Endodermal cell (in vitro differentiated cells): ENCODE results near the gene HMOX2. TPM values are rescaled to one million over a fixed set of nuclear protein-coding genes. Genes with fewer than 3 reads are reported as not detected.

Source experiments
- DNase-seq: peaks from one replicate; pipeline ENCODE4 v3.0.0-alpha.2; 2017
- H3K27ac ChIP-seq: 2 replicates; pipeline ENCODE4 v1.5.1; 2013; ENCODE audit warnings: mild to moderate bottlenecking, low read depth, low read length, moderate library complexity
- H3K27me3 ChIP-seq: 2 replicates; pipeline ENCODE4 v1.6.1; 2013; ENCODE audit warnings: mild to moderate bottlenecking, low read length, moderate library complexity; ENCODE audit not compliant: insufficient read depth, control insufficient read depth, poor library complexity, severe bottlenecking
- H3K36me3 ChIP-seq: 2 replicates; pipeline ENCODE4 v1.7.0; 2013; ENCODE audit warnings: mild to moderate bottlenecking, low read length, moderate library complexity; ENCODE audit not compliant: control insufficient read depth, insufficient read depth
- H3K4me1 ChIP-seq: one replicate; pipeline ENCODE4 v1.7.0; 2013; ENCODE audit warnings: low read length; ENCODE audit not compliant: control insufficient read depth, insufficient read depth
- H3K4me3 ChIP-seq: 2 replicates; pipeline ENCODE4 v1.5.1; 2013; ENCODE audit warnings: mild to moderate bottlenecking, low read length, moderate library complexity
- H3K9ac ChIP-seq: 2 replicates; pipeline ENCODE4 v1.6.1; 2013; ENCODE audit warnings: mild to moderate bottlenecking, low read length, moderate library complexity; ENCODE audit not compliant: poor library complexity, severe bottlenecking; ENCODE audit errors: extremely low read depth
- H3K9me3 ChIP-seq: 2 replicates; pipeline ENCODE4 v1.6.1; 2013; ENCODE audit warnings: mild to moderate bottlenecking, low read length, moderate library complexity; ENCODE audit not compliant: control insufficient read depth
- H3K27ac Mint-ChIP-seq: 2 replicates; pipeline ENCODE4 v1.8.0; 2020; ENCODE audit warnings: mixed read lengths
- H3K27me3 Mint-ChIP-seq: 2 replicates; pipeline ENCODE4 v1.8.0; 2021; ENCODE audit warnings: mild to moderate bottlenecking, mixed read lengths; ENCODE audit not compliant: insufficient read depth
- H3K36me3 Mint-ChIP-seq: 2 replicates; pipeline ENCODE4 v1.8.0; 2020; ENCODE audit warnings: low read depth, mixed read lengths
- H3K4me1 Mint-ChIP-seq: 2 replicates; pipeline ENCODE4 v1.8.0; 2020; ENCODE audit warnings: mixed read lengths
- H3K4me3 Mint-ChIP-seq: 2 replicates; pipeline ENCODE4 v1.8.0; 2020; ENCODE audit warnings: mild to moderate bottlenecking, moderate library complexity, mixed read lengths
- H3K9me3 Mint-ChIP-seq: 2 replicates; pipeline ENCODE4 v1.8.0; 2020; ENCODE audit warnings: mild to moderate bottlenecking, mixed read lengths
- WGBS, 2 experiments: methylation state at CpG; one replicate each; pipeline versions ENCODE4 v1.1.5 to v1.1.7; 2013; ENCODE audit warnings: missing lambda C conversion rate in 2 of 2, mixed read lengths in 1 of 2; ENCODE audit not compliant: insufficient coverage in 1 of 2, insufficient read length in 1 of 2; 5-methylcytosine and 5-hydroxymethylcytosine counted together
- total RNA-seq, 2 donors: library from RNA; stranded (reverse); fragmentation: NEBNext Ultra II Directional in 1 of 2; extraction: Animal tissue kit (Norgen Biotek cat#: 25700) in 1 of 2; gene quantifications; 2 replicates in 1 of 2; 3 replicates in 1 of 2; pipeline ENCODE4 v1.2.1, GENCODE V29; 2021
- TF ChIP-seq, protein P1 (sequence below): fragments of 200-600 bp; sonication (generic); conservative IDR thresholded peaks from 2 replicates; pipeline ENCODE4 v1.5.0; 2021; ENCODE audit warnings: antibody characterized with exemption, mild to moderate bottlenecking

Gene HMOX2
- total RNA-seq, 2 donors from 2014 or later: 26.3 to 27.7 TPM

GRCh38 chr16:4557973-4558372 is 81.8 kb downstream of the HMOX2 start:
- WGBS, 2 experiments: 93 to 95% methylated on average over 10 of the region's 10 CpGs

More at GRCh38 chr16:4557973-4558372, 81.8 kb downstream of the HMOX2 start:
- no peak for DNase-seq
- Histone ChIP-seq H3K4me1 (no peaks in the 10 kb centered on the region), H3K36me3 (no peaks in the 10 kb centered on the region), H3K27ac (no peak overlapping the region), H3K4me3 (no peak overlapping the region), H3K27me3 (no peaks in the 10 kb centered on the region), H3K9me3 (no peaks in the 10 kb centered on the region), H3K9ac (no peak overlapping the region)
- no peaks in the 10 kb centered on the region for H3K4me1 Mint-ChIP-seq
- H3K36me3 Mint-ChIP-seq: no peaks in the 10 kb centered on the region
- H3K27me3 Mint-ChIP-seq: no peaks in the 10 kb centered on the region
- no peak overlapping the region for H3K4me3 Mint-ChIP-seq
- H3K27ac Mint-ChIP-seq: no peak overlapping the region
- no peaks in the 10 kb centered on the region for H3K9me3 Mint-ChIP-seq
- TF ChIP-seq, protein P1, sequence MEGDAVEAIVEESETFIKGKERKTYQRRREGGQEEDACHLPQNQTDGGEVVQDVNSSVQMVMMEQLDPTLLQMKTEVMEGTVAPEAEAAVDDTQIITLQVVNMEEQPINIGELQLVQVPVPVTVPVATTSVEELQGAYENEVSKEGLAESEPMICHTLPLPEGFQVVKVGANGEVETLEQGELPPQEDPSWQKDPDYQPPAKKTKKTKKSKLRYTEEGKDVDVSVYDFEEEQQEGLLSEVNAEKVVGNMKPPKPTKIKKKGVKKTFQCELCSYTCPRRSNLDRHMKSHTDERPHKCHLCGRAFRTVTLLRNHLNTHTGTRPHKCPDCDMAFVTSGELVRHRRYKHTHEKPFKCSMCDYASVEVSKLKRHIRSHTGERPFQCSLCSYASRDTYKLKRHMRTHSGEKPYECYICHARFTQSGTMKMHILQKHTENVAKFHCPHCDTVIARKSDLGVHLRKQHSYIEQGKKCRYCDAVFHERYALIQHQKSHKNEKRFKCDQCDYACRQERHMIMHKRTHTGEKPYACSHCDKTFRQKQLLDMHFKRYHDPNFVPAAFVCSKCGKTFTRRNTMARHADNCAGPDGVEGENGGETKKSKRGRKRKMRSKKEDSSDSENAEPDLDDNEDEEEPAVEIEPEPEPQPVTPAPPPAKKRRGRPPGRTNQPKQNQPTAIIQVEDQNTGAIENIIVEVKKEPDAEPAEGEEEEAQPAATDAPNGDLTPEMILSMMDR: no peak

Other genes starting within 250 kb of the HMOX2 start
- not detected for gene SRL, start 234.3 kb upstream of the HMOX2 start, total RNA-seq
- 10 to 100 TPM; 28.2 to 30.1 TPM for gene TFAP4, start 203.4 kb upstream of the HMOX2 start, total RNA-seq
- 10 to 100 TPM in 1 of 2 donors, 1 to 10 TPM in 1; 9.1 to 13.2 TPM for gene GLIS2, start 160.3 kb upstream of the HMOX2 start, total RNA-seq
- 10 to 100 TPM; 57.7 to 66.2 TPM for gene PAM16, start 125.1 kb upstream of the HMOX2 start, total RNA-seq
- 10 to 100 TPM; 10.4 to 12.1 TPM for gene VASN, start 104.5 kb upstream of the HMOX2 start, total RNA-seq
- 10 to 100 TPM; 32.5 to 37.5 TPM for gene CORO7, start 59.8 kb upstream of the HMOX2 start, total RNA-seq
- 10 to 100 TPM; 37.4 to 38.5 TPM for gene DNAJA3, start 50.5 kb upstream of the HMOX2 start, total RNA-seq
- 10 to 100 TPM; 56.9 to 75.2 TPM for gene NMRAL1, start 1.8 kb upstream of the HMOX2 start, total RNA-seq
- gene CDIP1, start 62.4 kb downstream of the HMOX2 start, total RNA-seq: 10 to 100 TPM; 41.8 to 64.4 TPM
- gene C16orf96, start 79.9 kb downstream of the HMOX2 start, total RNA-seq: 1 to 10 TPM; 1.5 to 1.6 TPM
- gene UBALD1, start 138.5 kb downstream of the HMOX2 start, total RNA-seq: 10 to 100 TPM; 46.8 to 49.6 TPM
- gene MGRN1, start 148.4 kb downstream of the HMOX2 start, total RNA-seq: 10 to 100 TPM; 66.9 to 71.4 TPM
- gene NUDT16L1, start 217.2 kb downstream of the HMOX2 start, total RNA-seq: 10 to 100 TPM; 38.6 to 40.7 TPM